BLaER1 (cell line): Measurements from ENCODE around the gene MSN.
A peak's percentile ranks its signal among the peaks of the same experiment; 100 is the strongest.

ENCODE experiments used
- H3K27ac ChIP-seq: shearing (Covaris generic); formaldehyde crosslinking; 2 replicates; pipeline ENCODE4 v1.8.1; 2022
- H3K27me3 ChIP-seq: shearing (Covaris generic); formaldehyde crosslinking; 2 replicates; pipeline ENCODE4 v1.8.1; 2022
- H3K36me3 ChIP-seq: shearing (Covaris generic); formaldehyde crosslinking; 2 replicates; pipeline ENCODE4 v1.8.1; 2022
- H3K4me1 ChIP-seq: shearing (Covaris generic); formaldehyde crosslinking; 2 replicates; pipeline ENCODE4 v1.8.1; 2022
- H3K4me2 ChIP-seq: shearing (Covaris generic); formaldehyde crosslinking; 2 replicates; pipeline ENCODE4 v1.8.1; 2022
- H3K4me3 ChIP-seq: shearing (Covaris generic); formaldehyde crosslinking; 2 replicates; pipeline ENCODE4 v1.8.1; 2022
- H3K9ac ChIP-seq: shearing (Covaris generic); formaldehyde crosslinking; 2 replicates; pipeline ENCODE4 v1.8.1; 2022
- H3K9me3 ChIP-seq: shearing (Covaris generic); formaldehyde crosslinking; 2 replicates; pipeline ENCODE4 v1.8.1; 2022
- H4K20me1 ChIP-seq: shearing (Covaris generic); formaldehyde crosslinking; 2 replicates; pipeline ENCODE4 v1.8.1; 2022
- Cebpa-rat ChIP-seq: shearing (Covaris generic); IDR thresholded peaks from 2 replicates; pipeline ENCODE4 v1.8.1; 2022

MSN gene

GRCh38 chrX:65688403-65688871, 21.0 kb downstream of the MSN start:
- TF ChIP-seq Cebpa-rat, result no peak
- Histone ChIP-seq H3K36me3 (peaks cover 18% of the 10 kb centered on the region; the same call in 1 of the 2 replicates), H3K27ac (no peak overlapping the region), H3K4me1 (peaks cover 67% of the 10 kb centered on the region), H3K4me3 (no peak overlapping the region), H3K9ac (no peak overlapping the region), H3K9me3 (no peaks in the 10 kb centered on the region), H3K4me2 (peak overlapping the region; percentile 23; the same call in 1 of the 2 replicates), H3K27me3 (peaks cover 10% of the 10 kb centered on the region), H4K20me1 (peaks cover 88% of the 10 kb centered on the region)

GRCh38 chrX:65689377-65689776, 21.9 kb downstream of the MSN start:
- peaks cover 63% of the 10 kb centered on the region for H3K4me1 ChIP-seq
- H3K27me3 ChIP-seq, result peaks cover 10% of the 10 kb centered on the region
- no peak overlapping the region for H3K4me2 ChIP-seq
- peaks cover 18% of the 10 kb centered on the region; the same call in 1 of the 2 replicates for H3K36me3 ChIP-seq
- peaks cover 79% of the 10 kb centered on the region for H4K20me1 ChIP-seq
- H3K27ac ChIP-seq, result no peak overlapping the region
- no peak overlapping the region for H3K4me3 ChIP-seq
- no peak overlapping the region for H3K9ac ChIP-seq
- H3K9me3 ChIP-seq, result no peaks in the 10 kb centered on the region
- no peak for TF ChIP-seq Cebpa-rat

- H3K4me1 ChIP-seq, result peaks cover 63% of the 10 kb centered on the region
- H3K9ac ChIP-seq, result no peak overlapping the region
- peaks cover 18% of the 10 kb centered on the region; the same call in 1 of the 2 replicates for H3K36me3 ChIP-seq
- no peak overlapping the region for H3K4me3 ChIP-seq
- H4K20me1 ChIP-seq, result peaks cover 70% of the 10 kb centered on the region
- H3K9me3 ChIP-seq, result no peaks in the 10 kb centered on the region
- TF ChIP-seq Cebpa-rat, result no peak
- no peak overlapping the region; the same call in 1 of the 2 replicates for H3K27ac ChIP-seq
- peaks cover 10% of the 10 kb centered on the region for H3K27me3 ChIP-seq
- no peak overlapping the region for H3K4me2 ChIP-seq
Observed at GRCh38 chrX:65690057-65690855, 22.8 kb downstream of the MSN start.

- Histone ChIP-seq H4K20me1 (peaks cover 21% of the 10 kb centered on the region), H3K27ac (peak overlapping the region; percentile 96), H3K36me3 (peaks cover 12% of the 10 kb centered on the region; the same call in 1 of the 2 replicates), H3K9ac (peak overlapping the region; percentile 34; the same call in 1 of the 2 replicates), H3K4me3 (no peak overlapping the region), H3K4me1 (peaks cover 71% of the 10 kb centered on the region), H3K9me3 (no peaks in the 10 kb centered on the region), H3K4me2 (peak overlapping the region; percentile 90), H3K27me3 (peaks cover 3% of the 10 kb centered on the region; the same call in 1 of the 2 replicates)
- TF ChIP-seq Cebpa-rat, result no peak
Observed at GRCh38 chrX:65695849-65696449, 28.5 kb downstream of the MSN start.

GRCh38 chrX:65696613-65697012, 29.2 kb downstream of the MSN start:
- Histone ChIP-seq H3K9me3 (no peaks in the 10 kb centered on the region), H4K20me1 (peaks cover 21% of the 10 kb centered on the region), H3K27ac (peak overlapping the region; percentile 96), H3K9ac (peak overlapping the region; percentile 83; the same call in 1 of the 2 replicates), H3K4me2 (peak overlapping the region; percentile 90), H3K4me3 (no peak overlapping the region), H3K27me3 (peaks cover 3% of the 10 kb centered on the region; the same call in 1 of the 2 replicates), H3K36me3 (peaks cover 12% of the 10 kb centered on the region; the same call in 1 of the 2 replicates), H3K4me1 (peaks cover 78% of the 10 kb centered on the region)
- no peak for TF ChIP-seq Cebpa-rat

- Histone ChIP-seq H3K9ac (peak overlapping the region; percentile 83), H4K20me1 (peaks cover 15% of the 10 kb centered on the region; the same call in 1 of the 2 replicates), H3K4me2 (peak overlapping the region; percentile 90), H3K36me3 (peaks cover 6% of the 10 kb centered on the region; the same call in 1 of the 2 replicates), H3K4me3 (peak overlapping the region; percentile 49; the same call in 1 of the 2 replicates), H3K27me3 (peaks cover 1% of the 10 kb centered on the region; the same call in 1 of the 2 replicates), H3K4me1 (peaks cover 81% of the 10 kb centered on the region), H3K9me3 (no peaks in the 10 kb centered on the region), H3K27ac (peak overlapping the region; percentile 96)
- TF ChIP-seq Cebpa-rat, result no peak
Observed at GRCh38 chrX:65697211-65697641, 29.8 kb downstream of the MSN start.

GRCh38 chrX:65697915-65698796, 30.7 kb downstream of the MSN start:
- TF ChIP-seq Cebpa-rat, result no peak
- H3K9me3 ChIP-seq, result no peaks in the 10 kb centered on the region
- H3K9ac ChIP-seq, result peak overlapping the region; percentile 83
- H4K20me1 ChIP-seq, result peaks cover 16% of the 10 kb centered on the region; the same call in 1 of the 2 replicates
- peak overlapping the region; percentile 96 for H3K27ac ChIP-seq
- peak overlapping the region; percentile 90 for H3K4me2 ChIP-seq
- peak overlapping the region; percentile 49; the same call in 1 of the 2 replicates for H3K4me3 ChIP-seq
- H3K27me3 ChIP-seq, result no peaks in the 10 kb centered on the region
- peaks cover 89% of the 10 kb centered on the region for H3K4me1 ChIP-seq
- peaks cover 6% of the 10 kb centered on the region; the same call in 1 of the 2 replicates for H3K36me3 ChIP-seq

GRCh38 chrX:65702956-65703355, 35.5 kb downstream of the MSN start:
- 0 out of 2 replicates have a peak overlapping the region, but pooled peaks have one; percentile 21 for H3K4me2 ChIP-seq
- 0 out of 2 replicates have a peak overlapping the region, but pooled peaks have one; percentile 24 for H3K27ac ChIP-seq
- no peak overlapping the region for H3K4me3 ChIP-seq
- H3K4me1 ChIP-seq, result peaks cover 84% of the 10 kb centered on the region
- H3K9ac ChIP-seq, result no peak overlapping the region
- peaks cover 18% of the 10 kb centered on the region for H3K36me3 ChIP-seq
- H3K27me3 ChIP-seq, result no peaks in the 10 kb centered on the region
- no peak for TF ChIP-seq Cebpa-rat
- H3K9me3 ChIP-seq, result no peaks in the 10 kb centered on the region
- H4K20me1 ChIP-seq, result peaks cover 64% of the 10 kb centered on the region

- no peak overlapping the region for H3K4me3 ChIP-seq
- no peak for TF ChIP-seq Cebpa-rat
- peaks cover 86% of the 10 kb centered on the region for H4K20me1 ChIP-seq
- H3K4me1 ChIP-seq, result peaks cover 59% of the 10 kb centered on the region
- H3K36me3 ChIP-seq, result peaks cover 21% of the 10 kb centered on the region
- peak overlapping the region; percentile 47 for H3K4me2 ChIP-seq
- H3K27me3 ChIP-seq, result no peaks in the 10 kb centered on the region
- H3K27ac ChIP-seq, result peak overlapping the region; percentile 37; the same call in 1 of the 2 replicates
- H3K9me3 ChIP-seq, result 0 out of 2 replicates have a peak, but pooled peaks cover 5% of the 10 kb centered on the region
- no peak overlapping the region for H3K9ac ChIP-seq
Observed at GRCh38 chrX:65705439-65705838, 38.0 kb downstream of the MSN start.
